ENCODE data around the gene GPR176. TPM values are rescaled to one million over a fixed set of nuclear protein-coding genes. Genes with fewer than 3 reads are reported as not detected.
"Not testable (repeated sequence)": the region's sequence is repeated elsewhere in the genome, so short reads cannot be mapped to it uniquely, and the experiment has no call there.

GPR176 gene
- total RNA-seq, 1 donor from 2014 or later: 32.1 TPM

GRCh38 chr15:39828374-39828931 lies 91.6 kb downstream of the GPR176 start:
- no peak for TF ChIP-seq CTCF (conservative IDR thresholded peaks at IDR 0.05; ENCODE audit: low read depth, low read length)
- no peak for DNase-seq (ENCODE audit: low read depth)
- no peak overlapping the region for H3K4me3 ChIP-seq (ENCODE audit: low read depth, low read length)

- DNase-seq (ENCODE audit: low read depth): no peak
- no peak for TF ChIP-seq CTCF (conservative IDR thresholded peaks at IDR 0.05; ENCODE audit: low read depth, low read length)
- no peak overlapping the region for H3K4me3 ChIP-seq (ENCODE audit: low read depth, low read length)
Observed at GRCh38 chr15:39826975-39827374, 93.1 kb downstream of the GPR176 start.

- H3K4me3 ChIP-seq (ENCODE audit: low read depth, low read length): no peak overlapping the region
- no peak for TF ChIP-seq CTCF (conservative IDR thresholded peaks at IDR 0.05; ENCODE audit: low read depth, low read length)
- no peak for DNase-seq (ENCODE audit: low read depth)
Observed at GRCh38 chr15:39823634-39824033, 96.4 kb downstream of the GPR176 start.

- DNase-seq (ENCODE audit: low read depth): no peak
- TF ChIP-seq CTCF (conservative IDR thresholded peaks at IDR 0.05; ENCODE audit: low read depth, low read length): no peak
- no peak overlapping the region for H3K4me3 ChIP-seq (ENCODE audit: low read depth, low read length)
Observed at GRCh38 chr15:39820050-39820602, 99.9 kb downstream of the GPR176 start.

- no peak for DNase-seq (ENCODE audit: low read depth)
- no peak for TF ChIP-seq CTCF (conservative IDR thresholded peaks at IDR 0.05; ENCODE audit: low read depth, low read length)
- no peak overlapping the region for H3K4me3 ChIP-seq (ENCODE audit: low read depth, low read length)
Observed at GRCh38 chr15:39819533-39819932, 100.5 kb downstream of the GPR176 start.

GRCh38 chr15:39817892-39818291 lies 102.2 kb downstream of the GPR176 start:
- DNase-seq (ENCODE audit: low read depth): no peak
- H3K4me3 ChIP-seq (ENCODE audit: low read depth, low read length): no peak overlapping the region
- TF ChIP-seq CTCF (conservative IDR thresholded peaks at IDR 0.05; ENCODE audit: low read depth, low read length): no peak

- no peak for TF ChIP-seq CTCF (conservative IDR thresholded peaks at IDR 0.05; ENCODE audit: low read depth, low read length)
- no peak for DNase-seq (ENCODE audit: low read depth)
- no peak overlapping the region for H3K4me3 ChIP-seq (ENCODE audit: low read depth, low read length)
Observed at GRCh38 chr15:39814489-39814888, 105.6 kb downstream of the GPR176 start.

GRCh38 chr15:39812651-39813050 lies 107.4 kb downstream of the GPR176 start:
- not testable (repeated sequence) for DNase-seq (ENCODE audit: low read depth); H3K4me3 ChIP-seq (ENCODE audit: low read depth, low read length)
